Calu3 (cell line): Measurements from ENCODE around the gene DHRS4. TPM values are rescaled to one million over a fixed set of nuclear protein-coding genes. Genes with fewer than 3 reads are reported as not detected.
"Not testable (repeated sequence)": the region's sequence is repeated elsewhere in the genome, so short reads cannot be mapped to it uniquely, and the experiment has no call there.

Experiments used
- BruUV-seq: library from RNA; stranded (reverse); fragments of 400-500 nt; replicated peaks from 2 replicates; lab custom pipeline; 2021; lab: Mats Ljungman, UMichigan
- CTCF ChIA-PET: fragments of 300-600 bp; sonication (Branson Sonifier 250); formaldehyde crosslinking; loops from one replicate; lab custom pipeline; 2022; ENCODE audit warnings: antibody characterized with exemption; lab: Charles Lee
- DNase-seq: peaks from one replicate; pipeline ENCODE4 v3.0.0; 2022
- H3K27ac Mint-ChIP-seq: one replicate; pipeline ENCODE4 v1.8.0; 2022; ENCODE audit warnings: mixed read lengths; ENCODE audit not compliant: unreplicated experiment
- H3K27me3 Mint-ChIP-seq: one replicate; pipeline ENCODE4 v1.8.0; 2022; ENCODE audit warnings: mixed read lengths; ENCODE audit not compliant: unreplicated experiment
- H3K36me3 Mint-ChIP-seq: one replicate; pipeline ENCODE4 v1.8.0; 2022; ENCODE audit warnings: mild to moderate bottlenecking, moderate library complexity, mixed read lengths; ENCODE audit not compliant: insufficient read depth, unreplicated experiment
- H3K4me1 Mint-ChIP-seq: one replicate; pipeline ENCODE4 v1.8.0; 2022; ENCODE audit warnings: mild to moderate bottlenecking, low read depth, mixed read lengths; ENCODE audit not compliant: unreplicated experiment
- H3K4me3 Mint-ChIP-seq: one replicate; pipeline ENCODE4 v1.8.0; 2022; ENCODE audit warnings: mild to moderate bottlenecking, low read depth, moderate library complexity, mixed read lengths; ENCODE audit not compliant: unreplicated experiment
- H3K9me3 Mint-ChIP-seq: one replicate; pipeline ENCODE4 v1.8.0; 2022; ENCODE audit warnings: low read depth, mixed read lengths; ENCODE audit not compliant: unreplicated experiment
- CTCF ChIP-seq: fragments of 200-600 bp; IDR thresholded peaks from one replicate; pipeline ENCODE4 v1.8.0; 2022; ENCODE audit warnings: antibody characterized with exemption; ENCODE audit not compliant: unreplicated experiment
- intact Hi-C: fragments of 100-400 bp; cut with micrococcal nuclease; formaldehyde crosslinking; loops from one replicate; pipeline ENCODE4 v1.10.0; 2022; ENCODE audit not compliant: unreplicated experiment
- total RNA-seq: library from RNA; stranded (reverse); gene quantifications from 2 replicates; pipeline ENCODE4 v1.2.3, GENCODE V29; 2022

DHRS4 gene
- total RNA-seq, 1 experiment from 2014 or later, result 19.0 TPM

DNA sequence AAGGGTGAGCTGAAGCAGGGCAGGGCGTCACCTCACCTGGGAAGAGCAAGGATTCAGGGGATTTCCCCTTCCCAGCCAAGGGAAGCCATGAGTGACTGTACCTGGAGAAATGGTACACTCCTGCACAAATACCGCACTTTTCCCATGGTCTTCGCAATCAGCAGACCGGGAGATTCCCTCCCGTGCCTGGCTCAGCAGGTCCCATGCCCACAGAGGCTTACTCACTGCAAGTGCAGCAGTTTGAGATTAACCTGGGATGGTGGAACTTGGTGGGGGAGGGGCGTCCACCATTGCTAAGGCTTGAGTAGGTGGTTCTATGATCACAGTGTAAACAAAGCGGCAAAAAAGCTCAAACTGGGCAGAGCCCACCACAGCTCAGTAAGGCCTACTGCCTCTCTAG lies 11.0 kb upstream of the DHRS4 start:
- Mint-ChIP-seq H3K9me3 (no peaks in the 10 kb centered on the region), H3K36me3 (peaks cover 4% of the 10 kb centered on the region), H3K27ac (no peak overlapping the region), H3K4me1 (peaks cover 14% of the 10 kb centered on the region), H3K4me3 (no peak overlapping the region), H3K27me3 (no peaks in the 10 kb centered on the region)
- no peak for TF ChIP-seq CTCF
- CTCF ChIA-PET, result interaction anchor here (0.6 kb wide), 1 partner anchor 52 kb away, joined by 4 read pairs; no protein-coding TSS in a partner anchor
- intact Hi-C loops, result no loop called here
- no TSS peak for BruUV-seq
- no peak for DNase-seq

DNA sequence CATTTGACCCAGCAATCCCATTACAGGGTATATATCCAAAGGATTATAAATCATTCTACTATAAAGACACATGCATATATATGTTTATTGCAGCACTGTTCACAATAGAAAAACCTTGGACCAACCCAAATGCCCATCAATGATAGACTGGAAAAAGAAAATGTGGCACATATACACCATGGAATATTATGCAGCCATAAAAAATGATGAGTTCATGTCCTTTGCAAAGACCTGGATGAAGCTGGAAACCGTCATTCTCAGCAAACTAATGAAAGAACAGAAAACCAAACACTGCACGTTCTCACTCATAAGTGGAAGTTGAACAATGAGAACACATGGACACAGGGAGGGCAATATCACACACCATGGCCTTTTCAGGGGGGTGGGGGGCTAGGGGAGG lies 4.5 kb upstream of the DHRS4 start:
- H3K9me3 Mint-ChIP-seq, CTCF ChIA-PET, DNase-seq, H3K27me3 Mint-ChIP-seq, intact Hi-C loops, H3K4me3 Mint-ChIP-seq, BruUV-seq, H3K4me1 Mint-ChIP-seq, H3K27ac Mint-ChIP-seq: not testable (repeated sequence)
- H3K36me3 Mint-ChIP-seq, result peaks cover 12% of the 10 kb centered on the region

DNA sequence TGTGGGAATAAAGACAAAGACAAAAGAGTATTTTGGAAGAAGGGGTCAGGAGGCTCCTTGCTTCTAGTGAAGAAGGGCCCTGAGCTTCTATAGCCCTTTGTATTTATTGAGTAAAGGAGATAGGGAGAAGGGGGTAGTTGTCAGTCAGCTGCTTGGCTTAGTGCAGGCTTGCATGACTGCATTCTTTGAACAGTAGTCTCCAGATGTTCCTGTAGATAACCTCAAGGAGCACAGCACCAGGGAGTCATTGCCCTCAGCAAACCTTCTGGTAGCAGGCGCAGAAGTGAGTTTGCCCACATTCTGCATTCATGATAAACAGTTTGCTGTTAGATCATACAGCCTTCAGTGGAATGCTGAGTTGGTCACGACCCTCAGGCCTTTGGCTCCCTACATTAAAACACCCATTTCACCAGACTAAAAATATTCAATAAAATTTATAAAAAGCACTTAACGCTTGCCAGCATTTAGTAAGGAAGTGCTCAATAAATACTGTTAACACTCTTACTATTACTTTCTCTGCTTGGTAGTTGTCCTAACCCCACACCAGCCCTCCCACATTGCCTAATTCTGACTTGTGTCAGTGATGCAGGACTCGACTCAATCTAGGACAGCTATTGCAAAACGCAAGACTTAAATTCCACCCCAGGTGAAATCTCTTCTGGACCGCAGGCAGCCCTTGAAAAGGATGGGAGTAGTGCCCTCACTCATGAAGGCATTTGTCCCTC lies 3.0 kb upstream of the DHRS4 start:
- H3K27me3 Mint-ChIP-seq, result no peaks in the 10 kb centered on the region
- intact Hi-C loops, result no loop called here
- no peak for TF ChIP-seq CTCF
- CTCF ChIA-PET, result no interaction called here
- no peak for DNase-seq
- H3K4me3 Mint-ChIP-seq, result no peak overlapping the region
- H3K9me3 Mint-ChIP-seq, result no peaks in the 10 kb centered on the region
- BruUV-seq, result no TSS peak
- peaks cover 8% of the 10 kb centered on the region for H3K4me1 Mint-ChIP-seq
- H3K27ac Mint-ChIP-seq, result no peak overlapping the region
- peaks cover 14% of the 10 kb centered on the region for H3K36me3 Mint-ChIP-seq

- H3K27me3 Mint-ChIP-seq, H3K9me3 Mint-ChIP-seq, intact Hi-C loops, H3K27ac Mint-ChIP-seq, BruUV-seq, DNase-seq, H3K4me1 Mint-ChIP-seq, CTCF ChIA-PET, H3K4me3 Mint-ChIP-seq: not testable (repeated sequence)
- H3K36me3 Mint-ChIP-seq, result peaks cover 16% of the 10 kb centered on the region
Observed at GRCh38 chr14:23951136-23951466, 2.5 kb upstream of the DHRS4 start.

- TF ChIP-seq CTCF, result no peak
- no TSS peak for BruUV-seq
- Mint-ChIP-seq H3K4me1 (peaks cover 8% of the 10 kb centered on the region), H3K4me3 (no peak overlapping the region), H3K36me3 (peaks cover 19% of the 10 kb centered on the region), H3K27me3 (no peaks in the 10 kb centered on the region), H3K9me3 (no peaks in the 10 kb centered on the region), H3K27ac (no peak overlapping the region)
- intact Hi-C loops, result no loop called here
- CTCF ChIA-PET, result no interaction called here
- no peak for DNase-seq
Observed at GRCh38 chr14:23951590-23952201, 1.9 kb upstream of the DHRS4 start.

GRCh38 chr14:23953116-23953463 lies 480 bp upstream of the DHRS4 start:
- H3K27me3 Mint-ChIP-seq, BruUV-seq, H3K9me3 Mint-ChIP-seq, intact Hi-C loops, DNase-seq, H3K4me1 Mint-ChIP-seq: not testable (repeated sequence)
- Mint-ChIP-seq H3K27ac (peak overlapping the region; percentile 78), H3K4me3 (peak overlapping the region; percentile 91), H3K36me3 (peaks cover 19% of the 10 kb centered on the region)
- CTCF ChIA-PET, result interaction anchor here (0.9 to 1.0 kb wide), 2 partner anchors 259 to 321 kb away, joined by 3 to 4 read pairs; no protein-coding TSS in a partner anchor

GRCh38 chr14:23954279-23954614 lies 677 bp downstream of the DHRS4 start:
- Mint-ChIP-seq H3K4me3 (peak overlapping the region; percentile 91), H3K36me3 (peaks cover 19% of the 10 kb centered on the region), H3K27ac (peak overlapping the region; percentile 78)
- intact Hi-C loops, result loop anchor here (1.0 kb wide), 1 partner anchor 365 kb away; no protein-coding TSS in a partner anchor
- BruUV-seq, H3K9me3 Mint-ChIP-seq, H3K4me1 Mint-ChIP-seq, H3K27me3 Mint-ChIP-seq, DNase-seq, CTCF ChIA-PET: not testable (repeated sequence)
